K562 (cell line): ENCODE results near the gene CTTNBP2. TPM values are rescaled to one million over a fixed set of nuclear protein-coding genes. Genes with fewer than 3 reads are reported as not detected.

ENCODE experiments used
- ATAC-seq: fragments of 200-7000 bp; cut with Tn5 transposase; 3 replicates; pipeline ENCODE4 v1.9.1; 2020; ENCODE audit warnings: moderate library complexity
- BruUV-seq: library from RNA; stranded (reverse); fragments of 400-500 nt; replicated peaks from 2 replicates; lab custom pipeline; 2021; lab: Mats Ljungman, UMichigan
- CTCF ChIA-PET: fragments of 300-600 bp; formaldehyde crosslinking; extraction: SDS; loops from one replicate; lab custom pipeline; 2021; ENCODE audit warnings: low intra/inter-chr PET ratio; lab: Yijun Ruan, JAX
- POLR2A ChIA-PET: fragments of 300-600, 350-650 bp; sonication (Branson Sonifier 250); formaldehyde crosslinking; extraction: SDS; loops from one replicate; lab custom pipeline; 2021; ENCODE audit warnings: antibody characterized with exemption, inconsistent platforms; lab: Yijun Ruan, JAX
- DNase-seq, 4 experiments: peaks; one replicate each; pipeline versions ENCODE4 v3.0.0 to v3.0.0-alpha.2; 2011 to 2018; ENCODE audit warnings: low spot score in 3 of 4, mixed read lengths in 3 of 4; ENCODE audit errors: extremely low read depth in 1 of 4
- FAIRE-seq: peaks from 2 replicates; lab custom pipeline; 2011; peaks lifted over from hg19 to GRCh38; lab: Jason Lieb, UNC
- H2AFZ ChIP-seq: 2 replicates; pipeline ENCODE4 v1.6.0; 2011; ENCODE audit warnings: low read depth, low read length, control low read depth, inconsistent platforms
- H3K27ac ChIP-seq: fragments of 200-600 bp; 3 replicates; pipeline ENCODE4 v1.8.0; 2011; ENCODE audit warnings: low read depth, mild to moderate bottlenecking, control low read depth, inconsistent platforms, low read length, moderate library complexity, mixed read lengths; ENCODE audit errors: extremely low read depth
- H3K27me3 ChIP-seq, 2 experiments: fragments of 300-600 bp in 1 of 2; 2 replicates in 1 of 2; 3 replicates in 1 of 2; pipeline versions ENCODE4 v1.6.0 to v1.8.0; 2011; ENCODE audit warnings: inconsistent platforms in 2 of 2, low read length in 2 of 2, mild to moderate bottlenecking in 1 of 2, mixed read lengths in 1 of 2, moderate library complexity in 1 of 2; ENCODE audit not compliant: control insufficient read depth in 2 of 2, insufficient read depth in 2 of 2
- H3K36me3 ChIP-seq: fragments of 300-600 bp; 3 replicates; pipeline ENCODE4 v1.8.0; 2011; ENCODE audit warnings: mild to moderate bottlenecking, low read length, inconsistent platforms; ENCODE audit not compliant: control insufficient read depth, insufficient read depth
- H3K4me1 ChIP-seq, 2 experiments: fragments of 200-600 bp in 1 of 2; replicated peaks in 1 of 2; 2 replicates in 1 of 2; 3 replicates in 1 of 2; pipeline versions ENCODE4 v1.5.1 to v1.8.0; 2011; ENCODE audit warnings: inconsistent platforms in 2 of 2, low read length in 2 of 2, mild to moderate bottlenecking in 1 of 2, mixed read lengths in 1 of 2, moderate library complexity in 1 of 2; ENCODE audit not compliant: control insufficient read depth in 2 of 2, insufficient read depth in 2 of 2
- H3K4me2 ChIP-seq: 2 replicates; pipeline ENCODE4 v1.6.1; 2011; ENCODE audit warnings: low read length, control low read depth, inconsistent platforms, mixed read lengths; ENCODE audit not compliant: insufficient read depth
- H3K4me3 ChIP-seq: fragments of 200-600 bp; sonication (generic), shearing (Covaris generic); 2 replicates; pipeline ENCODE4 v1.5.1; 2016; ENCODE audit warnings: control low read depth, inconsistent platforms
- H3K79me2 ChIP-seq: fragments of 200-600 bp; 3 replicates; pipeline ENCODE4 v1.8.0; 2011; ENCODE audit warnings: low read length, inconsistent platforms; ENCODE audit not compliant: control insufficient read depth, insufficient read depth
- H3K9ac ChIP-seq, 2 experiments: 2 replicates each; pipeline versions ENCODE4 v1.6.0 to v1.6.1; 2011; ENCODE audit warnings: low read depth in 2 of 2, low read length in 2 of 2, control low read depth in 1 of 2, inconsistent platforms in 1 of 2, mild to moderate bottlenecking in 1 of 2, mixed read lengths in 1 of 2; ENCODE audit not compliant: insufficient read depth in 1 of 2
- H3K9me1 ChIP-seq: one replicate; pipeline ENCODE4 v1.6.0; 2011; ENCODE audit warnings: inconsistent platforms, mild to moderate bottlenecking, low read length, moderate library complexity; ENCODE audit not compliant: control insufficient read depth, insufficient read depth
- H3K9me3 ChIP-seq: replicated peaks from 2 replicates; pipeline ENCODE4 v1.5.1; 2011; ENCODE audit warnings: low read depth, low read length, inconsistent platforms; ENCODE audit not compliant: control insufficient read depth, insufficient read depth
- H4K20me1 ChIP-seq: replicated peaks from 2 replicates; pipeline ENCODE4 v1.6.1; 2011; ENCODE audit warnings: low read length, inconsistent platforms, mixed read lengths; ENCODE audit not compliant: control insufficient read depth, insufficient read depth
- ASH1L ChIP-seq: fragments of 450-650 bp; IDR thresholded peaks from 2 replicates; pipeline ENCODE4 v1.6.1; 2018; ENCODE audit warnings: borderline replicate concordance, mild to moderate bottlenecking, low read depth; ENCODE audit not compliant: partially characterized antibody
- C11orf30 ChIP-seq: fragments of 450-650 bp; IDR thresholded peaks from 2 replicates; pipeline ENCODE4 v1.6.1; 2016; ENCODE audit warnings: low read depth, mild to moderate bottlenecking
- HEY1 ChIP-seq: fragments of 250-450 bp; sonication (Bioruptor Pico); IDR thresholded peaks from 2 replicates; pipeline ENCODE4 v1.5.0; 2020; ENCODE audit warnings: mild to moderate bottlenecking, moderate library complexity, borderline replicate concordance
- STAG1 ChIP-seq: sonication (generic); formaldehyde crosslinking; IDR thresholded peaks from 2 replicates; pipeline ENCODE4 v1.5.0; 2020; ENCODE audit warnings: missing genetic modification reagents, borderline replicate concordance
- ZFP30 ChIP-seq: fragments of 250-450 bp; sonication (Bioruptor Pico); IDR thresholded peaks from 2 replicates; pipeline ENCODE4 v1.8.0; 2022; ENCODE audit warnings: moderate library complexity, mild to moderate bottlenecking, inconsistent platforms, borderline replicate concordance
- ZNF699 ChIP-seq: fragments of 250-450 bp; sonication (Bioruptor Pico); IDR thresholded peaks from 2 replicates; pipeline ENCODE4 v1.8.0; 2021; ENCODE audit warnings: mild to moderate bottlenecking, moderate library complexity; ENCODE audit not compliant: insufficient replicate concordance
- WGBS: fragments of 100-300 bp; shearing (Covaris generic); methylation state at CpG from one replicate; pipeline ENCODE4 v1.1.6; 2016; ENCODE audit warnings: low coverage, mixed read lengths; ENCODE audit not compliant: insufficient coverage; ENCODE audit errors: missing lambda C conversion rate; 5-methylcytosine and 5-hydroxymethylcytosine counted together
- in situ Hi-C: fragments of 300-500 bp; cut with MboI; formaldehyde crosslinking; loops from 4 replicates; pipeline ENCODE4 v1.15.0; 2018; ENCODE audit warnings: inconsistent platforms, mixed read lengths
- intact Hi-C: fragments of 100-400 bp; cut with micrococcal nuclease; formaldehyde crosslinking; loops from 2 replicates; pipeline ENCODE4 v1.14.2; 2022
- polyA plus RNA-seq, 8 experiments: library from polyadenylated mRNA; depleted of rRNA in 4 of 8; stranded (reverse) in 5 of 8; unstranded in 3 of 8; fragments of >200 nt; fragmentation: Nextera tagmentation in 2 of 8; fragmentation: Illumina TruSeq in 1 of 8; extraction: Ambion mirVana in 2 of 8; extraction: Trizol in 1 of 8; gene quantifications; 2 replicates each; pipeline versions ENCODE4 v1.2.1 to v1.2.3, GENCODE V29; 2011 to 2014; ENCODE audit warnings: inconsistent platforms in 1 of 8, missing spikeins in 1 of 8
- total RNA-seq, 7 experiments: library from RNA; depleted of rRNA in 6 of 7; stranded (reverse); fragments of >200 nt in 6 of 7; fragmentation: Illumina TruSeq in 2 of 7; extraction: Trizol in 2 of 7; gene quantifications; 2 replicates each; pipeline versions ENCODE4 v1.2.1 to v1.2.3, GENCODE V29; 2011 to 2021; ENCODE audit warnings: low replicate concordance in 1 of 7
- TF ChIP-seq, protein P1 (sequence below): sonication (generic); formaldehyde crosslinking; IDR thresholded peaks from 2 replicates; pipeline ENCODE4 v1.8.0; 2022; ENCODE audit warnings: missing genetic modification reagents, mild to moderate bottlenecking, borderline replicate concordance
- TF ChIP-seq, protein P2 (sequence below): sonication (generic); formaldehyde crosslinking; IDR thresholded peaks from 2 replicates; pipeline ENCODE4 v1.8.0; 2023; ENCODE audit warnings: mild to moderate bottlenecking, missing genetic modification reagents

CTTNBP2 gene
- total and polyA plus RNA-seq, 9 of the 15 experiments (the other 6 are each of a cell fraction or from before 2014, with no cell fraction given): 0.05 TPM; not detected in 8

DNA sequence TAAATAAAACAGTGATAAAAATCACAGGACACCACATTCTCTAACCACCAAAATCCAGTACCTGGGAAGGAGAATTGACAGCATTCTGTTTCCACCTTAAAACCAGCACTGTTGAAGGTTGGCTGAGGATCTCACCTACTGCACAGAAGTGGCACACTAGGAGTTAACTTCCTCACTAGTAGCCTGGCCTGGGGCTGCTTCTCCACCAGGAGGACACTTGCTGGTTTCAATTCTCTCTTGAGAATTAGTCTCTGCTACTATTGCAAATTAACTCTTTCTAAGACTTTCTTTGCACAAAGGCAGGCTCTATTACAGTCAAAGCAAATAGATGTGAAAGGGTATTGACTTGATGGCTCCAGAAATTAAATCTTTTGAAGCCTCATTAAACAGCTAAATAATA is 2.3 kb upstream of the CTTNBP2 start:
- no peaks in the 10 kb centered on the region for H3K36me3 ChIP-seq
- FAIRE-seq (no peak), DNase-seq (no peak), ATAC-seq (no peak)
- TF ChIP-seq HEY1 (CRISPR knock-in tag): no peak
- TF ChIP-seq, protein P1, sequence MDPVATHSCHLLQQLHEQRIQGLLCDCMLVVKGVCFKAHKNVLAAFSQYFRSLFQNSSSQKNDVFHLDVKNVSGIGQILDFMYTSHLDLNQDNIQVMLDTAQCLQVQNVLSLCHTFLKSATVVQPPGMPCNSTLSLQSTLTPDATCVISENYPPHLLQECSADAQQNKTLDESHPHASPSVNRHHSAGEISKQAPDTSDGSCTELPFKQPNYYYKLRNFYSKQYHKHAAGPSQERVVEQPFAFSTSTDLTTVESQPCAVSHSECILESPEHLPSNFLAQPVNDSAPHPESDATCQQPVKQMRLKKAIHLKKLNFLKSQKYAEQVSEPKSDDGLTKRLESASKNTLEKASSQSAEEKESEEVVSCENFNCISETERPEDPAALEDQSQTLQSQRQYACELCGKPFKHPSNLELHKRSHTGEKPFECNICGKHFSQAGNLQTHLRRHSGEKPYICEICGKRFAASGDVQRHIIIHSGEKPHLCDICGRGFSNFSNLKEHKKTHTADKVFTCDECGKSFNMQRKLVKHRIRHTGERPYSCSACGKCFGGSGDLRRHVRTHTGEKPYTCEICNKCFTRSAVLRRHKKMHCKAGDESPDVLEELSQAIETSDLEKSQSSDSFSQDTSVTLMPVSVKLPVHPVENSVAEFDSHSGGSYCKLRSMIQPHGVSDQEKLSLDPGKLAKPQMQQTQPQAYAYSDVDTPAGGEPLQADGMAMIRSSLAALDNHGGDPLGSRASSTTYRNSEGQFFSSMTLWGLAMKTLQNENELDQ (CRISPR knock-in tag): no peak
- no peak overlapping the region for H3K4me2 ChIP-seq
- H4K20me1 ChIP-seq: no peaks in the 10 kb centered on the region
- H2AFZ ChIP-seq: no peak overlapping the region
- ChIA-PET POLR2A (no interaction called here), CTCF (no interaction called here)
- no peaks in the 10 kb centered on the region for H3K79me2 ChIP-seq
- no TSS peak for BruUV-seq
- H3K4me1 ChIP-seq: peaks cover 0 to 12% of the 10 kb centered on the region in 2 experiments; a peak in 2 of 5 replicates
- H3K27ac ChIP-seq: no peak overlapping the region
- no peak overlapping the region for H3K9ac ChIP-seq
- no peak overlapping the region for H3K4me3 ChIP-seq
- no peaks in the 10 kb centered on the region for H3K9me3 ChIP-seq
- in situ Hi-C loops (no loop called here), intact Hi-C loops (no loop called here)
- no peaks in the 10 kb centered on the region for H3K9me1 ChIP-seq
- peaks cover 16 to 30% of the 10 kb centered on the region in 2 experiments; a peak in 4 of 5 replicates for H3K27me3 ChIP-seq

DNA sequence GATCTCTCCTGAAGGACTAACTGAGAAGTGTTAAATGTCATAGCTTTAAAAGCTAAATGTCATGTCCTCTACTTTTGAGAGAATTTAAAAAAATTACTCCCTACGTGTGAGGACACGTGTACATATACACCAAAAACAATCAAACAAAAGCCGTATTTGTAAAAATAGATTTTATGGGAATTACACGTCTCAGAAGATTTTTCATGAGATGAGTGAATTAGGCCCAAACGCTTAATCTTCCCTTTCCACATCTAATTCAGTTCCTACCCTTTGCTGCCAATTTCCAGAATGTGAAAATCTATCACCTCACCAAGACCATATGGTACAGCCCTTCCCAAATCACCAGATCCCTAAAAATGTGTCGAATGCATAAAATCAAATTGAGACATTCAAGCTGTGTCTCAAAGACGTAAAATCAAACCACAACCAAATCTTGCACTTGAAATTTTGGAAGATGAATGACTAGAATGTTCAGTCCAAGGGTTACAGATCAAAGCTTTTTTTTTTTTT is 1.0 kb upstream of the CTTNBP2 start:
- FAIRE-seq: no peak
- no TSS peak for BruUV-seq
- TF ChIP-seq STAG1 (CRISPR knock-in tag) (no peak), ASH1L (no peak), ZFP30 (CRISPR knock-in tag) (no peak), ZNF699 (CRISPR knock-in tag) (no peak), C11orf30 (no peak)
- TF ChIP-seq, protein P2, sequence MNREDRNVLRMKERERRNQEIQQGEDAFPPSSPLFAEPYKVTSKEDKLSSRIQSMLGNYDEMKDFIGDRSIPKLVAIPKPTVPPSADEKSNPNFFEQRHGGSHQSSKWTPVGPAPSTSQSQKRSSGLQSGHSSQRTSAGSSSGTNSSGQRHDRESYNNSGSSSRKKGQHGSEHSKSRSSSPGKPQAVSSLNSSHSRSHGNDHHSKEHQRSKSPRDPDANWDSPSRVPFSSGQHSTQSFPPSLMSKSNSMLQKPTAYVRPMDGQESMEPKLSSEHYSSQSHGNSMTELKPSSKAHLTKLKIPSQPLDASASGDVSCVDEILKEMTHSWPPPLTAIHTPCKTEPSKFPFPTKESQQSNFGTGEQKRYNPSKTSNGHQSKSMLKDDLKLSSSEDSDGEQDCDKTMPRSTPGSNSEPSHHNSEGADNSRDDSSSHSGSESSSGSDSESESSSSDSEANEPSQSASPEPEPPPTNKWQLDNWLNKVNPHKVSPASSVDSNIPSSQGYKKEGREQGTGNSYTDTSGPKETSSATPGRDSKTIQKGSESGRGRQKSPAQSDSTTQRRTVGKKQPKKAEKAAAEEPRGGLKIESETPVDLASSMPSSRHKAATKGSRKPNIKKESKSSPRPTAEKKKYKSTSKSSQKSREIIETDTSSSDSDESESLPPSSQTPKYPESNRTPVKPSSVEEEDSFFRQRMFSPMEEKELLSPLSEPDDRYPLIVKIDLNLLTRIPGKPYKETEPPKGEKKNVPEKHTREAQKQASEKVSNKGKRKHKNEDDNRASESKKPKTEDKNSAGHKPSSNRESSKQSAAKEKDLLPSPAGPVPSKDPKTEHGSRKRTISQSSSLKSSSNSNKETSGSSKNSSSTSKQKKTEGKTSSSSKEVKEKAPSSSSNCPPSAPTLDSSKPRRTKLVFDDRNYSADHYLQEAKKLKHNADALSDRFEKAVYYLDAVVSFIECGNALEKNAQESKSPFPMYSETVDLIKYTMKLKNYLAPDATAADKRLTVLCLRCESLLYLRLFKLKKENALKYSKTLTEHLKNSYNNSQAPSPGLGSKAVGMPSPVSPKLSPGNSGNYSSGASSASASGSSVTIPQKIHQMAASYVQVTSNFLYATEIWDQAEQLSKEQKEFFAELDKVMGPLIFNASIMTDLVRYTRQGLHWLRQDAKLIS: no peak

More for the DNA sequence above, 1.0 kb upstream of the CTTNBP2 start:
- ChIA-PET CTCF (no interaction called here), POLR2A (interaction anchor here (1.3 kb wide), 1 partner anchor 9 kb away, joined by 3 read pairs; no protein-coding TSS in a partner anchor)
- no peaks in the 10 kb centered on the region for H3K9me1 ChIP-seq
- H3K9me3 ChIP-seq: no peaks in the 10 kb centered on the region
- H4K20me1 ChIP-seq: no peaks in the 10 kb centered on the region
- DNase-seq (no peak), ATAC-seq (no peak)
- in situ Hi-C loops (no loop called here), intact Hi-C loops (no loop called here)
- no peak overlapping the region for H2AFZ ChIP-seq
- no peak overlapping the region for H3K4me3 ChIP-seq
- no peaks in the 10 kb centered on the region for H3K79me2 ChIP-seq
- WGBS: 6% methylated on average over 7 of the region's 7 CpGs
- H3K27ac ChIP-seq: no peak overlapping the region
- peaks cover 0 to 12% of the 10 kb centered on the region in 2 experiments; a peak in 2 of 5 replicates for H3K4me1 ChIP-seq
- no peak overlapping the region for H3K9ac ChIP-seq
- peaks cover 16 to 30% of the 10 kb centered on the region in 2 experiments; a peak in 4 of 5 replicates for H3K27me3 ChIP-seq
- no peaks in the 10 kb centered on the region for H3K36me3 ChIP-seq
- no peak overlapping the region for H3K4me2 ChIP-seq
